ENCODE measurements around the gene REEP3.

- TF ChIP-seq, protein P1, sequence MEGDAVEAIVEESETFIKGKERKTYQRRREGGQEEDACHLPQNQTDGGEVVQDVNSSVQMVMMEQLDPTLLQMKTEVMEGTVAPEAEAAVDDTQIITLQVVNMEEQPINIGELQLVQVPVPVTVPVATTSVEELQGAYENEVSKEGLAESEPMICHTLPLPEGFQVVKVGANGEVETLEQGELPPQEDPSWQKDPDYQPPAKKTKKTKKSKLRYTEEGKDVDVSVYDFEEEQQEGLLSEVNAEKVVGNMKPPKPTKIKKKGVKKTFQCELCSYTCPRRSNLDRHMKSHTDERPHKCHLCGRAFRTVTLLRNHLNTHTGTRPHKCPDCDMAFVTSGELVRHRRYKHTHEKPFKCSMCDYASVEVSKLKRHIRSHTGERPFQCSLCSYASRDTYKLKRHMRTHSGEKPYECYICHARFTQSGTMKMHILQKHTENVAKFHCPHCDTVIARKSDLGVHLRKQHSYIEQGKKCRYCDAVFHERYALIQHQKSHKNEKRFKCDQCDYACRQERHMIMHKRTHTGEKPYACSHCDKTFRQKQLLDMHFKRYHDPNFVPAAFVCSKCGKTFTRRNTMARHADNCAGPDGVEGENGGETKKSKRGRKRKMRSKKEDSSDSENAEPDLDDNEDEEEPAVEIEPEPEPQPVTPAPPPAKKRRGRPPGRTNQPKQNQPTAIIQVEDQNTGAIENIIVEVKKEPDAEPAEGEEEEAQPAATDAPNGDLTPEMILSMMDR (IDR thresholded peaks at IDR 0.05), result no peak
- TF ChIP-seq EP300 (IDR thresholded peaks at IDR 0.05; ENCODE audit: low read depth), result peak; percentile 14
Observed at GRCh38 chr10:63670291-63670898, 149.2 kb downstream of the REEP3 start.

Data from transverse colon (tissue), 3 donors.